Measurements from ENCODE around the gene TRA2B.

GRCh38 chr3:185866555-185866954, 71.3 kb downstream of the TRA2B start:
- TF ChIP-seq CTCF (IDR thresholded peaks at IDR 0.05) (no peak), HMGXB4 (CRISPR knock-in tag; IDR thresholded peaks at IDR 0.05) (no peak), MAX (CRISPR knock-in tag; IDR thresholded peaks at IDR 0.05) (no peak), RELA (CRISPR knock-in tag; IDR thresholded peaks at IDR 0.05; ENCODE audit: borderline replicate concordance) (no peak), NR3C1 (CRISPR knock-in tag; conservative IDR thresholded peaks at IDR 0.05; ENCODE audit: low read depth) (no peak), JUN (CRISPR knock-in tag; IDR thresholded peaks at IDR 0.05) (no peak), ZNF317 (CRISPR knock-in tag; IDR thresholded peaks at IDR 0.05; ENCODE audit: borderline replicate concordance, low read depth) (no peak), ATF3 (CRISPR knock-in tag; conservative IDR thresholded peaks at IDR 0.05) (no peak), ARID4B (CRISPR knock-in tag; IDR thresholded peaks at IDR 0.05; ENCODE audit: borderline replicate concordance) (no peak), CREB1 (CRISPR knock-in tag; IDR thresholded peaks at IDR 0.05) (no peak)
